Uterus (tissue), 2 donors: ENCODE measurements around the gene CPB1.

Experiments used
- CTCF ChIP-seq, 4 experiments: fragments of 200-600 bp in 2 of 4; fragments of 450-650 bp in 2 of 4; sonication (generic) in 2 of 4; IDR thresholded peaks; one replicate each; pipeline ENCODE4 v1.5.1; 2016 to 2019; ENCODE audit warnings: antibody characterized with exemption in 4 of 4, mild to moderate bottlenecking in 2 of 4, moderate library complexity in 1 of 4
- POLR2A ChIP-seq, 2 donors: fragments of 450-650 bp; IDR thresholded peaks; one replicate each; pipeline ENCODE4 v1.6.1; 2016; ENCODE audit warnings: antibody characterized with exemption in 2 of 2, mild to moderate bottlenecking in 1 of 2, moderate library complexity in 1 of 2

- no peak for TF ChIP-seq CTCF (IDR thresholded peaks at IDR 0.05)
- TF ChIP-seq POLR2A (IDR thresholded peaks at IDR 0.05): no peak
Measured at GRCh38 chr3:148873977-148874376, 46.4 kb downstream of the CPB1 start.
